ENCODE data around the gene ERI3. TPM values are rescaled to one million over a fixed set of nuclear protein-coding genes. Genes with fewer than 3 reads are reported as not detected.

The ERI3 gene
- total and polyA plus RNA-seq, 2 of the 13 experiments (the other 11 are each of a cell fraction or from before 2014, with no cell fraction given): 35.6 to 35.9 TPM

DNA sequence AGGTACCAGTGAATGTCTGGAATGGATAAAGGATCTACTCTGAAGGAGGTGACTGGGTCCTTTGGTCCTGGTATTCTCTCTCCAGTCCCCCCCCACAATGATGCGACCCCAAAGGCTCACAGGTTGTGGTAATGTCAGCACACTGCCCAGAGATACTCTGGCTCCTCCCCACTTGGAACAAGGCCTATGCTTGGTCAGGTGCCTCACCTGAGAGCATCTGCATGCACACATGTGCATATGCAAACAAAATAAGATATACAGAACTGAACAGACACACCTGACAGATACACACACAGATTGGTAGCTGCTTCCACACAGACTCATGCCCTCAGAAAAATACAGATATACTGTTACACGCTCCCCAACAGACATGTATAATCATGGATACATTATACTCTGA lies 108.3 kb downstream of the ERI3 start (continued):
- TF ChIP-seq KIAA2018 (CRISPR knock-in tag; IDR thresholded peaks at IDR 0.05; ENCODE audit: borderline replicate concordance): no peak
- no peak for TF ChIP-seq THAP11 (CRISPR knock-in tag; IDR thresholded peaks at IDR 0.05)
- TF ChIP-seq MTF1 (CRISPR knock-in tag; IDR thresholded peaks at IDR 0.05): no peak
- TF ChIP-seq PAX8 (CRISPR knock-in tag; IDR thresholded peaks at IDR 0.05; ENCODE audit: borderline replicate concordance): no peak
- no peak for TF ChIP-seq CTCF (CRISPR knock-in tag; IDR thresholded peaks at IDR 0.05)
